Skeletal muscle tissue (tissue), 4 donors: Measurements from ENCODE around the gene CYP2B6. TPM values are rescaled to one million over a fixed set of nuclear protein-coding genes. Genes with fewer than 3 reads are reported as not detected.
"Not testable (repeated sequence)": the region's sequence is repeated elsewhere in the genome, so short reads cannot be mapped to it uniquely, and the experiment has no call there.

ENCODE experiments used
- H3K27ac ChIP-seq: one replicate; pipeline ENCODE4 v1.7.0; 2013; ENCODE audit warnings: mild to moderate bottlenecking, low read depth, low read length, inconsistent platforms
- H3K27me3 ChIP-seq, 3 donors: one replicate each; pipeline ENCODE4 v1.7.0; 2013; ENCODE audit warnings: low read length in 3 of 3; ENCODE audit not compliant: control insufficient read depth in 3 of 3, insufficient read depth in 3 of 3
- H3K36me3 ChIP-seq, 3 donors: one replicate each; pipeline ENCODE4 v1.7.0; 2013; ENCODE audit warnings: low read length in 3 of 3; ENCODE audit not compliant: control insufficient read depth in 3 of 3, insufficient read depth in 3 of 3
- H3K4me1 ChIP-seq, 3 donors: one replicate each; pipeline ENCODE4 v1.7.0; 2013; ENCODE audit warnings: low read length in 3 of 3, mild to moderate bottlenecking in 3 of 3; ENCODE audit not compliant: control insufficient read depth in 3 of 3, insufficient read depth in 3 of 3
- H3K4me3 ChIP-seq, 3 donors: one replicate each; pipeline ENCODE4 v1.7.0; 2013; ENCODE audit warnings: low read length in 3 of 3
- H3K9ac ChIP-seq, 3 donors: one replicate each; pipeline ENCODE4 v1.7.0; 2013; ENCODE audit warnings: low read length in 3 of 3, mild to moderate bottlenecking in 3 of 3, moderate library complexity in 2 of 3, low read depth in 1 of 3
- H3K9me3 ChIP-seq, 3 donors: one replicate each; pipeline ENCODE4 v1.7.0; 2013; ENCODE audit warnings: low read length in 3 of 3; ENCODE audit not compliant: control insufficient read depth in 3 of 3
- total RNA-seq: library from RNA; depleted of rRNA; stranded (reverse); fragments of >200 nt; gene quantifications from one replicate; pipeline ENCODE4 v1.2.3, GENCODE V29; 2014
- donor health status: Osteomylitis.

Gene CYP2B6
- total RNA-seq, 1 donor from 2014 or later, result not detected

DNA sequence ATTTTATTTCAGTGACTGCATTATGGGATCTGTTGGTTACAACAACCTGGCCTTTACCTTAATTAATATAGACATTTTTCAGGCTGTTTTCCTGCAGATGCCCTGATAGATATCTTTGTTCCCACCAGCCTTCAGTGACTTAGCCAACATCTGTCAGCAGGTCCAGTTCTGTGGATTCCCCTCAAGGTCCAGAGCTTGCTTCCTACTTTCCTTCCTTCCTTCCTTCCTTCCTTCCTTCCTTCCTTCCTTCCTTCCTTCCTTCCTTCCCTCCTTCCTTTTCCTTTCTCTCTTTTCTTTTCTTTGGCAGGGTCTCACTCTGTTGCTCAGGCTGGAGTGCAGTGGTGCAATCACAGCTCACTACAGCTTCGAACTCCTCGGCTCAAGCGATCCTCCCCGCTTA, 14.4 kb upstream of the CYP2B6 start:
- Histone ChIP-seq H3K4me3 (no peak overlapping the region), H3K36me3 (no peaks in the 10 kb centered on the region), H3K9me3 (no peaks in the 10 kb centered on the region), H3K9ac (no peak overlapping the region), H3K4me1 (no peaks in the 10 kb centered on the region), H3K27ac (no peak overlapping the region), H3K27me3 (peaks cover 0 to 7% (median 4%) of the 10 kb centered on the region in 3 donors)

- not testable (repeated sequence) for H3K27me3 ChIP-seq
Measured at GRCh38 chr19:40979759-40980158, 11.3 kb upstream of the CYP2B6 start.

GRCh38 chr19:40980743-40981442, 10.2 kb upstream of the CYP2B6 start:
- H3K36me3 ChIP-seq, H3K27me3 ChIP-seq, H3K27ac ChIP-seq, H3K9me3 ChIP-seq, H3K4me1 ChIP-seq, H3K9ac ChIP-seq, H3K4me3 ChIP-seq: not testable (repeated sequence)

More at GRCh38 chr19:40979759-40980158, 11.3 kb upstream of the CYP2B6 start:
- H3K9ac ChIP-seq, H3K36me3 ChIP-seq, H3K27ac ChIP-seq, H3K4me1 ChIP-seq, H3K9me3 ChIP-seq, H3K4me3 ChIP-seq: not testable (repeated sequence)

- Histone ChIP-seq H3K27ac (no peak overlapping the region), H3K4me3 (no peak overlapping the region), H3K27me3 (peaks cover 0 to 13% (median 5%) of the 10 kb centered on the region in 3 donors), H3K9ac (no peak overlapping the region), H3K36me3 (no peaks in the 10 kb centered on the region), H3K4me1 (no peaks in the 10 kb centered on the region), H3K9me3 (no peaks in the 10 kb centered on the region)
Measured at GRCh38 chr19:40981591-40981990, 9.5 kb upstream of the CYP2B6 start.

- H3K9ac ChIP-seq, result no peak overlapping the region
- no peaks in the 10 kb centered on the region for H3K9me3 ChIP-seq
- H3K27me3 ChIP-seq, result peaks cover 0 to 10% (median 5%) of the 10 kb centered on the region in 3 donors
- H3K4me1 ChIP-seq, result no peaks in the 10 kb centered on the region
- no peak overlapping the region for H3K27ac ChIP-seq
- H3K36me3 ChIP-seq, result no peaks in the 10 kb centered on the region
- H3K4me3 ChIP-seq, result no peak overlapping the region
Measured at GRCh38 chr19:40982594-40983101, 8.4 kb upstream of the CYP2B6 start.

- no peaks in the 10 kb centered on the region for H3K36me3 ChIP-seq
- H3K27me3 ChIP-seq, result peaks cover 0 to 3% (median 0%) of the 10 kb centered on the region in 3 donors
- H3K4me1 ChIP-seq, result no peaks in the 10 kb centered on the region
- H3K9ac ChIP-seq, result no peak overlapping the region
- H3K4me3 ChIP-seq, result no peak overlapping the region
- no peaks in the 10 kb centered on the region for H3K9me3 ChIP-seq
- no peak overlapping the region for H3K27ac ChIP-seq
Measured at GRCh38 chr19:40989453-40989852, 1.6 kb upstream of the CYP2B6 start.

GRCh38 chr19:40995355-40995754, 4.3 kb downstream of the CYP2B6 start:
- Histone ChIP-seq H3K4me1 (no peaks in the 10 kb centered on the region), H3K4me3 (no peak overlapping the region), H3K27ac (no peak overlapping the region), H3K27me3 (peaks cover 0 to 3% (median 0%) of the 10 kb centered on the region in 3 donors), H3K9me3 (no peaks in the 10 kb centered on the region), H3K9ac (no peak overlapping the region), H3K36me3 (no peaks in the 10 kb centered on the region)

GRCh38 chr19:40999018-40999417, 7.9 kb downstream of the CYP2B6 start:
- H3K9me3 ChIP-seq, H3K4me1 ChIP-seq, H3K27me3 ChIP-seq, H3K27ac ChIP-seq, H3K4me3 ChIP-seq, H3K36me3 ChIP-seq, H3K9ac ChIP-seq: not testable (repeated sequence)

- Histone ChIP-seq H3K4me1 (no peaks in the 10 kb centered on the region), H3K27me3 (peaks cover 0 to 3% (median 0%) of the 10 kb centered on the region in 3 donors), H3K9ac (no peak overlapping the region), H3K27ac (no peak overlapping the region), H3K4me3 (no peak overlapping the region), H3K36me3 (no peaks in the 10 kb centered on the region), H3K9me3 (no peaks in the 10 kb centered on the region)
Measured at GRCh38 chr19:41000310-41000737, 9.2 kb downstream of the CYP2B6 start.

- H3K4me3 ChIP-seq, result no peak overlapping the region
Measured at GRCh38 chr19:41001243-41001971, 10.3 kb downstream of the CYP2B6 start.

More at GRCh38 chr19:41001243-41001971, 10.3 kb downstream of the CYP2B6 start:
- Histone ChIP-seq H3K36me3 (no peaks in the 10 kb centered on the region), H3K27ac (no peak overlapping the region), H3K4me1 (no peaks in the 10 kb centered on the region), H3K27me3 (peaks cover 0 to 3% (median 0%) of the 10 kb centered on the region in 3 donors), H3K9me3 (no peaks in the 10 kb centered on the region), H3K9ac (no peak overlapping the region)
